ENCODE data around the gene GEMIN7. TPM values are rescaled to one million over a fixed set of nuclear protein-coding genes. Genes with fewer than 3 reads are reported as not detected.
"Not testable (repeated sequence)": the region's sequence is repeated elsewhere in the genome, so short reads cannot be mapped to it uniquely, and the experiment has no call there.

GEMIN7 gene
- total RNA-seq, 2 donors from 2014 or later, result 8.3 to 54.3 TPM

DNA sequence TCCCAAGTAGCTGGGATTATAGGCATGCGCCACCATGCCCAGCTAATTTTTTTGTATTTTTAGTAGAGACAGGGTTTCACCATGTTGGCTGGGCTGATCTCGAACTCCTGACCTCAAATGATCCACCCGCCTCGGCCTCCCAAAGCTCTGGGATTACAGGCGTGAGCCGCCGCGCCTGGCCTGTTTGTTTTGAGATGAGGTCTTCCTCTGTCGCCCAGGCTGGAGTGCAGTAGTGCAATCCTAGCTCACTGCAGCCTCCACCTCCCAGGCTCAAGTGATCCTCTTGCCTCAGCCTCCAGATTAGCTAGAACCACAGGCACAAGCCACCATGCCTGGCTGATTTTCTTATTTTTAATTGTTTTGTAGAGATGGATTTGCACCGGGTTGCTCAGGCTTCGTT lies 27.3 kb downstream of the GEMIN7 start:
- DNase-seq (ENCODE audit: low spot score in 2 of 2); H3K36me3 Mint-ChIP-seq; H3K27ac Mint-ChIP-seq; ATAC-seq; H3K9me3 Mint-ChIP-seq: not testable (repeated sequence)

DNA sequence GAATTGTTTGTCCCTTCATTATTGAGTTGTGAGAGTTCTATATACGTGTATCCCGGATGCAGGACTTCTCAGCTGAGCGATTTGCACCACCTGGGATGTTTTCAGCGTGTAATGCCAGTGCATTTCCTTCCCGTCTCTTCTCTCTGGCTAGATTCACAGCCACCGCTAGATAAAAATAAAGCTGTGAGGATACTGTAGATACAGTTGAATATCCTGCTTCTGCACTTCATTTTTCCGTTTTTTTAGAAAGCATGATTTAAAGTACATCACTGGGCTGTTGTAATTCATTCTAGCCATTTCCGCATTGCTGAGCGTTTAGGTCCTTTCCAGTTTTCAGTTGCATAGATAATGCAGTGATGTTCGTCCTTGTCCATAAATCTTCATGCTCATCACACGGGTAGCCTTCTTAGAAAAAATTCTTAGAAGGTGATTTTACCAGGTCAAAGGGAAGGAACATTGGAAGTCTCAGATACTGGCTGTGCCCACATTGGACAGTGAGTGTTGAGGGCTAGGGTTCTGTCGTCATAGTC lies 28.6 kb downstream of the GEMIN7 start:
- DNase-seq (ENCODE audit: low spot score in 2 of 2) (no peak), ATAC-seq (no peak)
- H3K9me3 Mint-ChIP-seq, result no peaks in the 10 kb centered on the region
- H3K36me3 Mint-ChIP-seq, result no peaks in the 10 kb centered on the region
- H3K27ac Mint-ChIP-seq, result no peak overlapping the region

DNA sequence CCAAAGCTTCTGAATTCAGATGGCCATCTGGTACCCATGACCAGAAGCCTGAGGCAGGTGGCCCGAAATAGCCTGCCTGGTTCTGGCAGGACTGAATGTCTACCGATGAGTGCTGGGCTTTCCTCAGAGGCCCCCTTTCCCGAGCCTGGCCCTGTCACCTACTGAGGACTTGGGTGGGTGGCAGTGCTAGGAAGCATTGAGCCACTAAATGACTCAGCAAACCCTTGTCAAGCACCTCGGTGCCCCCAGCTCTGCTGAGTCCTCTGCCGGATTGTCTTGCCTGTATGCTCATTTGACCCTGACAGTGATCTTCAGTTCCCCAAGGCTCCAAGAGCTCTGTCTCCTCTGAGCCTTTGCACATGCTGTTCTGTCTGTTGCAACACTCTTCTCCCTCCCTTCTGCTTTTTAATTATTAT lies 31.8 kb downstream of the GEMIN7 start:
- Mint-ChIP-seq H3K9me3 (no peaks in the 10 kb centered on the region), H3K36me3 (no peaks in the 10 kb centered on the region), H3K27ac (no peak overlapping the region)
- no peak for DNase-seq (ENCODE audit: low spot score in 2 of 2)
- ATAC-seq, result peak in 1 of 2 donors; percentile 60

DNA sequence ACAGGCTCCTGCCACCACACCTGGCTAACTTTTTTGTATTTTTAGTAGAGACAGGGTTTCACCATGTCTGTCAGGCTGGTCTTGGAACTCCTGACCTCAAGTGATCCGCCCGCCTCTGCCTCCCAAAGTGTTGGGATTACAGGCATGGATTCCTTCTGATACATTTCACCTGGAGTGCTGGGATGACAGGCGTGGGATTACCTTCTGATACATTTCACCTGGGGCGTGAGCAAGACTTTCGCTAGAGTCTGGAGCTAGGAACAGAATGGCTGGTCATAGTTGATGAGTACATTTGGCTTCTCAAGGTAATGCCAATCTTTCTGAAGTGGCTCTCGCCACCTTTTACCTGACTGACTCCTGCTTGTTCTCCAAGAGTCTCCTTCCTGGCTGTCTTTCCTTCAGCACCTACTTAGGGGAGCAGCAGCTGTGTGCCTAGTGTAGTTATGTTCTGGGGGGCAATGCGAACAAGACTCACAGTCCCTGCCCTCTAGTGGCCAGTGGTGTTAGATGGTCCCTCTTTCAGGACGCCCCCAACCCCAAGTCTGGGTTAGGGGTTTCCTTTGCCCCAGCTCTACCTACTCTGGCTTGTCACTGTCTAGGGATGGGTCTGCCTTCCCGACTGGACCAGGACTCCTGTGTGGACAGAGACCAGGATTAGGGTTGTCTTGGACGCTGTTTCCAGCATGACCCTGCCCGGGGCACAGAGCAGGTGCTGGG lies 33.2 kb downstream of the GEMIN7 start:
- no peak for ATAC-seq
- Mint-ChIP-seq H3K27ac (no peak overlapping the region), H3K36me3 (no peaks in the 10 kb centered on the region), H3K9me3 (no peaks in the 10 kb centered on the region)
- no peak for DNase-seq (ENCODE audit: low spot score in 2 of 2)

DNA sequence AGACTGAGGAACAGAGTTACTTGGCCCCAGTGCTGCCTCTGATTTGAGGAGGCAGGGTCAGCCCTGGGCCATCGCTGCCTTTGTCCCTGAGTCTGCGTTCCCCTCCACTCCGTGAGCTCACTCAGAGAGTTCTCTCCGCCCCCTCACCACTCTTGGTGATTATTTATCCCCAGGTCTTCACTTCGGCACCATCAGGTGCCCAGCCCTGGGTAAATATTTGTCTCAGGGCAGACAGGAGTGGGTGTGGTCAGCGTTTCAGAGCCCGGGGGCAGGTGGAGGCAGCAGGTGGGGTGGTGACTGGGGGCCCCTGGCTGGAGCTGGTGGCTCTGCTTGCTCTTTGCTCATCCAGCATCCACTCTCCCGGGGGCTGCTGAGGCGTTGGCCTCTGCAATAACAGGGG lies 34.6 kb downstream of the GEMIN7 start:
- peak overlapping the region in 1 of 2 donors; percentile 68 for H3K27ac Mint-ChIP-seq
- no peaks in the 10 kb centered on the region for H3K36me3 Mint-ChIP-seq
- no peak for DNase-seq (ENCODE audit: low spot score in 2 of 2)
- H3K9me3 Mint-ChIP-seq, result no peaks in the 10 kb centered on the region
- ATAC-seq, result no peak

DNA sequence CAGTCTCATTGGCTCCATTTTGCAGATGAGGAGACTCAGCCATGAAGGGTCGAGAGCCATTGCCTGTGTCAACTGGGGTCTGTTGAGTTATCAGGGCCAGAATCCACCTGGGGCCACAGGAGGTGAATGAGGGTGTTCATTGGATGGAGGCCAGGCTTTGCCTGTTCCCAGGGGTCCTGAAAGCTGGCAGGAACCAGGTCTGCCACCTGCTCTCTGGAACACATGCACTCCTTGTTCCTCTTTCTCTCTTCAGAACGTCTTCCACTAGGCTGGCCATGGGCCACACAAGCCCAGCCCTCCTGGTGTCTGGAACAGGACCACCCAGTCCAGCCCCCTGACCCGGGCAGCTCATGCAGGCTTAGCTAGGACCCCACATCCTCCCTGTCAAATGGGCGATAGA lies 35.1 kb downstream of the GEMIN7 start:
- ATAC-seq, result no peak
- Mint-ChIP-seq H3K36me3 (no peaks in the 10 kb centered on the region), H3K27ac (peak overlapping the region in 1 of 2 donors; percentile 68), H3K9me3 (no peaks in the 10 kb centered on the region)
- DNase-seq (ENCODE audit: low spot score in 2 of 2), result no peak

DNA sequence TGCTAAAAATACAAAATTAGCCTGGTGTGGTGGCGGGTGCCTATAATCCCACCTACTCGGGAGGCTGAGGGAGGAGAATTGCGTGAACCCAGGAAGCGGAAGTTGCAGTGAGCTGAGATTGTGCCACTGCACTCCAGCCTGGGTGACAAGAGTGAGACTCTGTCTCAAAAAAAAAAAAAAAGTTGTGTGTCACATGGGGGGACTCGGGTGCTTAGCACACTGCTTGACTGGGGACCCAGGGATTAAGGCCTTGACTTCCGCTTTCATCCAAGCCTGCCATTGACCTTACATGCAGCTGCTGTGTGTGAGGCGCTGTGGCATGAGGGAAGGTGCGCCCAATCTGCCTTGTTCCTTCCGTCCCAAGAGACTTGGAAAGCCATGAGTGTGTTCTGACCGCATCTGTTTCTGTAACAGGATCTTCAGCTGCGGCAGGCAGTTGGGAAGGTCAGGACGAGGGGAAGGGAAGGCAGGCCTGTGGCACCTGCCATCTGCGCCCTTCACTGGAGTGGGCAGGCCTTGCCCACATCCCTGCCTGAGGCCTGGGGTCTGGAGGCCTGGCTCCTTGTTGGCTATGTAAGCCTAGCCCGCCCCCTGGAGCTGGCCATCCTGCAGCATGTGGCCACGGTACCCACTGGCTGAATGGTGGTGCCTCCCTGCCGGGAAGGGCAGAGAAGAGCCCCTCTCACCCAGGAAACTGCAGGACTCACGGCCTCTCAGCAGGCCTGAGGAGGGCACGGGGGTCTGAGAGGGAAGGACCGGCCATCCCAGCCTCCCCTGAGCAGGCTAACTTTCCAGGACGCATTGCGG lies 37.0 kb downstream of the GEMIN7 start:
- Mint-ChIP-seq H3K27ac (no peak overlapping the region), H3K36me3 (peaks cover 0 to 5% of the 10 kb centered on the region in 2 donors), H3K9me3 (no peaks in the 10 kb centered on the region)
- DNase-seq (ENCODE audit: low spot score in 2 of 2) (no peak), ATAC-seq (no peak)

DNA sequence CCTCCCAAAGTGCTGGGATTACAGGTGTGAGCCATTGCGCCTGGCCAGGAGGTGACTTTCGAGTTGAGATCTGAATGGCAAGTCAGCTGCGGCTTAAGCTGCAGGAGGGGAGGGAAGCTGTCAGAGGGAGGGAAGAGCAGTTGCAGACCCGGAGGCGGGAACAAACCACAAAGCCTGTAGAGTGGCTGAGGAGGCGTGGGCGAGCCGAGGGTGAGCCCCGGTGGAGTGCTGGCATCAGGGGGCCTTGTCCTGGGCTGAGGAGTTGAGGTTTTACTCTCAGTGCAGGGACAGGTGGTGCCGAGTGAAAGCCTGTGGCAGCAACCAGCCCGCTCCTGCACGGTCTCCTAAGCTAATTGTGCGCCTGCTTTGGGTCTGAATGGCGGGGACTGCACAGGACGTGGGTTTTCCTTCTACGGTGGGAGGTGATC lies 38.1 kb downstream of the GEMIN7 start:
- Mint-ChIP-seq H3K36me3 (peaks cover 0 to 5% of the 10 kb centered on the region in 2 donors), H3K9me3 (no peaks in the 10 kb centered on the region), H3K27ac (peak overlapping the region; percentile 25 to 72)
- ATAC-seq (peak; percentile 83 to 84), DNase-seq (ENCODE audit: low spot score in 2 of 2) (peak; percentile 65 to 79)

DNA sequence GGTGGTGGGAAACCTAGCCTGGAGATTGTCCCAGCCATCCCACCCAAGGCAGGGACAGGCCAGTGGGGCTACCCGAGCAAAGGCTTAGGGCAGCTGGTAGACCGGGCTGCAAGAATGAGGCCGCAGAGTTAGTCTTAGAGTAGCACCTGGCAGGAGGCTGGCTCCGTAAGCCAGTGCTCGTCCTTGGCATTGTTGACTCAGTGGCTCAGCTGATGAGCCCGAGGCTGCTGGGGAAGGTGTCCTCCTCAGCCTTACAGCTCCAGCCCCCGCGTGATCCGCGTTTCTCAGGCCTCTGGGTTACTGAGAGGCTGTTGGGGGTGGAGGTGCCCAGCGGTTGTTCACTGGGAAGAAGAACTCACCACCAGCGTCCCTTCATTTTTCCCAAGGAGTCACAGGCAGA lies 38.6 kb downstream of the GEMIN7 start:
- DNase-seq (ENCODE audit: low spot score in 2 of 2) (no peak), ATAC-seq (peak; percentile 20 to 34)
- Mint-ChIP-seq H3K9me3 (no peaks in the 10 kb centered on the region), H3K36me3 (peaks cover 0 to 5% of the 10 kb centered on the region in 2 donors), H3K27ac (peak overlapping the region in 1 of 2 donors; percentile 27)

DNA sequence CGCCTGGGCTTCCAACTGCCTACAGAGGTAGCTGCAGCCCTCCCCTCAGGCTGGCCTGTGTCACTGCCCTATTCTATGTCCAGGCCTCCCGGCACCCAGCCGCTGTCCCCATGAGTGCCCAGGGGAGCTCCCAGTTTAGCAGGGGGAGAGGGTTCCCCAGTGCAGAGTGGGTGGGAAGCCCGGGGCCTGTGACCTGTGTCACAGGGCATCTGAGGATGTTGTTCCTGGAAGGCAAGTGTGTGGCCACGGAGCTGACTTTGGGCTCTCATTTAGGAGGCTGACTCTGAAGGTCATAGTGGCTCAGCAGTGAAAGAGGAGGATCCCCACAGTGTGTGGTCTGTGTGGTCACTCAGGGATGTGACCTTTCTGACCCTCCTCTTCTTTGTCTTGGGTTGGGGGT lies 39.0 kb downstream of the GEMIN7 start:
- no peak for DNase-seq (ENCODE audit: low spot score in 2 of 2)
- Mint-ChIP-seq H3K36me3 (peaks cover 0 to 5% of the 10 kb centered on the region in 2 donors), H3K9me3 (no peaks in the 10 kb centered on the region), H3K27ac (peak overlapping the region; percentile 27 to 46)
- peak in 1 of 2 donors; percentile 8 for ATAC-seq

DNA sequence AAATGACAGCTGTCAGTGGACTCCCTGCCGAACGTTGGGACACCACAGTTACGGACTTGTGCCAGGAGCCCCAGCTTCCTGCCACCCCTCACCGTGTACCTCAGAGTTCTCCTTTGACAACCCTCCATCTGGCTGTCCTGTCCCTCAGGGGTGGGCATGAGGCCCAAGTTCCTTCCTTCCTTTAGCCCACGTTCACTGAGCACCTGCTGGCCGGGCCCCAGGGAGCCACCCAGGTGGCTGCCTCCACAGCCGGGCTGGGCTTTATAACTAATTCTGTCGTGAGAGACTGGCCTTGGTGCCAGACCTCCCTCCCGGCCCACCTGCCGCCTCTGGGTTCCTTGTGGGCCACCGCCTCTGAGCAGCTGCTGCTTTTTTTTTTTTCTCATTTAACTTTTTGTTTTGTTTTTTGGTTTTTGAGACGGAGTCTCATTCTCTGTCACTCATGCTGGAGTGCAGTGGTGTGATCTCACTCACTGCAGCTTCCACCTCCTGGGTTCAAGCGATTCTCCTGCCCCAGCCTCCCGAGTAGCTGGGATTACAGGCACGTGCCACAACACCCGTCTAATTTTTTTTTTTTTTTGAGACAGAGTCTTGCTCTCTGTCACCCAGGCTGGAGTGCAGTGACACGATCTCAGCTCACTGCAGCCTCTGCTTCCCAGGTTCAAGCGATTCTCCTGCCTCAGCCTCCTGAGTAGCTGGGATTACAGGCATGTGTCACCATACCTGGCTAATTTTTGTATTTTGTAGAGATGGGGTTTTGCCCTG lies 39.7 kb downstream of the GEMIN7 start:
- ATAC-seq, result peak in 1 of 2 donors; percentile 31
- H3K36me3 Mint-ChIP-seq; H3K9me3 Mint-ChIP-seq; DNase-seq (ENCODE audit: low spot score in 2 of 2): not testable (repeated sequence)
- peak overlapping the region; percentile 17 to 76 for H3K27ac Mint-ChIP-seq

DNA sequence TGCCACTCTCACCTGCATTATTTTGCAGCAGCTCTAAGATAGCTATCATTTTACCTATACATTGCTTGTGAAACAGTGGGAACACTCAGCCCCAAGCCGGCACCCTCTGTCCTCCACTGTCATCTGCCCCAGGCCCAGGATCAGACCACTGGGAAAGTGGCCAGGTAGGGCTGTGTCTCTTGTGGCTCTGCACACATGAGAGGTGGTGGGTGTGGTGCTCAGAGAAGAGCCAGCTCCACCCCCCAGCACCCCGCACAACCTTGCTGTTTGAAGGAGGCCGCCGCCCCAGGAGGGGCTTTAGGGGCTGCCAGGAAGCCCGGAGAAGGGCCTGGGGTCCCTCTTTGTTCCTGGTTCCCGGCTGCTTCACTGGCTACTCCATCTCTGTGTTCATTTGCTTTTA lies 40.5 kb downstream of the GEMIN7 start:
- H3K9me3 Mint-ChIP-seq, result no peaks in the 10 kb centered on the region
- DNase-seq (ENCODE audit: low spot score in 2 of 2), result no peak
- peak overlapping the region in 1 of 2 donors; percentile 76 for H3K27ac Mint-ChIP-seq
- H3K36me3 Mint-ChIP-seq, result peaks cover 0 to 5% of the 10 kb centered on the region in 2 donors
- no peak for ATAC-seq

DNA sequence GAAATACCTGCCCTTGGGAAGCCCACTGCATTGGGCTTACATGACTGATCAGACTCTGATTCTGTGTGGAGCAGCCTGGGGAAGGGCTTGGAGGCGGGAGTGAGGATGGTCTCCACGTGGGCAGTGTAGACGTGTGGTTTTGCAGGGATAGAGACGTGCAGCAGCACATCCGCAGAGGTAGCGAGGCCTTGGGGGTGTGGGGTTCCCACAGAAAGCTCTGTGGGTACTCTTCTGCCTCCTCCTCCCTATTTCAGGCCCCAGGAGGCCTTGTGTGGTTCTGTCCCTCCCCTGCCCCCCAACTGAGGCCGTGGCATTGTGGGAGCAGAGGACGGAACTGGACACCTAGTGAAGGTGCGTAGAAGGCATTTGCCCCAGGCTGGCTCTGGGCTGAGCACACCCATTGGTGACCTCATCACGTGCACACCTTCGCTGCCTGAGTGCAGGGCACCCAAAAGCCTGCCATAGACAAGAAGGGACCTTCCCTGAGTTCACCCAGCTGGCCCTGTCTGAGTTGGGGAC lies 42.8 kb downstream of the GEMIN7 start:
- ATAC-seq (no peak), DNase-seq (ENCODE audit: low spot score in 2 of 2) (no peak)
- Mint-ChIP-seq H3K27ac (peak overlapping the region in 1 of 2 donors; percentile 84), H3K36me3 (peaks cover 0 to 5% of the 10 kb centered on the region in 2 donors), H3K9me3 (no peaks in the 10 kb centered on the region)

DNA sequence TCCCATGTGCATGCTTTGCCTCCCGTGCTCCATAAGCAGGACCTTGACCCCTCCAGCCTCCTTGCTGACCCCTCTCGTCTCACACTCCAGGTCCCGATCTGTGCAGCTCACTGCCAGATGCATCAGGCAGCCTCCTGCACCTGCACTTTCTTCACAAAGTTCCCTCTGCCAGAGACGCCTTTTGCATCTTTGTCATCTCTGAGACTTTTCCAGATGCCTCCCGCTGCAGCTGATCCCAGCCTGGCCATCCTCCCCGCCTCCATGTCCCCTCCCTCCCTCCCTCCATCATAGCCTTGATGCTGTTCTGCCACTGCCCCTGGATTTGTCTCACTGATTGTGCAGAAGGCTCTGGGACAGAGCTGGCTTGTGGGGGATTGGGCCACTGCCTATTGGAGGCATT lies 43.8 kb downstream of the GEMIN7 start:
- Mint-ChIP-seq H3K9me3 (no peaks in the 10 kb centered on the region), H3K27ac (no peak overlapping the region), H3K36me3 (peaks cover 0 to 5% of the 10 kb centered on the region in 2 donors)
- ATAC-seq, result no peak
- DNase-seq (ENCODE audit: low spot score in 2 of 2), result no peak

DNA sequence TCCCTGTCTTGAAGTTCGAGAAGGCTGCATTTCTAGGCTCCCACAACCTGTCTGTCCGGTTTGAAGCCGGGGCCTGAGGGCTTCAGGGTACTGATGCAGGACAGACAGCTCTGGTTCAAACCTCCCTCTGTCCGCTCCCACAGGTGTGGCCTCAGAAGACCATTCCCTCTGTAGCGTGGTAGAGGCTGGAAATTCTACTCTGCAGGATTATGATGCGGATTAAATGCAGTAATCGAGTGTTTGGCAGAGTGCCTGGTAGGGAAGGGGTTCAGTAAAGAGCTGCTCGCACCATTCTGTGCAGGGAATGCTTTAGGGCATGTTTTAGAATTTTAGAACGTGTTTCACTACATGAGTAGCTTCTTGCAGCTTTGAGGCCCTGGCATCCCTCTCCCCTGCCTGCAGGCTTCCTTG lies 44.4 kb downstream of the GEMIN7 start:
- DNase-seq (ENCODE audit: low spot score in 2 of 2), result no peak
- H3K36me3 Mint-ChIP-seq, result peaks cover 0 to 5% of the 10 kb centered on the region in 2 donors
- peak overlapping the region in 1 of 2 donors; percentile 48 for H3K27ac Mint-ChIP-seq
- H3K9me3 Mint-ChIP-seq, result no peaks in the 10 kb centered on the region
- no peak for ATAC-seq

DNA sequence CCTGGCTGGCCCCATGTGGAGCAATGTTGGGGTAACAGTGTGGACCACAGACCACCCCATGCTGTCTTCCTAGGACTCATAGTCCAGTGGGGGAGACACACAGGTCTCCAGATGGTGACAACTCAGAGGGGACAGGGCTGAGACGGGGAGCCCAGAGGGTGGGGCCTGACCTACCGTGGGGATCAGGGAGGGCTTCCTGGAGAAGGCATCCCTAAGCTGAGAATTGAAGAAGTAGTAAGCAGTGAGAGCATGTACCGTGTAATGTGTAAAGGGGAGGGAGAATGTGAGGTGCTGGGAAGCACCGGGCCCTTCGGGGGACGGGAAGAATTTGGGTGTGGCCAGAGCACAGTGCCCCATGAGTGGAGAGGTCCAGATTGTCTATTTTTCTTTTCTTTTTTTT lies 45.0 kb downstream of the GEMIN7 start:
- Mint-ChIP-seq H3K27ac (peak overlapping the region in 1 of 2 donors; percentile 48), H3K9me3 (no peaks in the 10 kb centered on the region)
- no peak for ATAC-seq

More for the DNA sequence above, 45.0 kb downstream of the GEMIN7 start:
- H3K36me3 Mint-ChIP-seq, result peaks cover 0 to 5% of the 10 kb centered on the region in 2 donors
- DNase-seq (ENCODE audit: low spot score in 2 of 2), result no peak

All from activated naive CD4-positive, alpha-beta T cell treated with anti-CD3 and anti-CD28 coated beads, Interleukin-2, amount 50 U/mL, for 72 hours (primary cell).